ENCODE results near the gene COL4A5. TPM values are rescaled to one million over a fixed set of nuclear protein-coding genes. Genes with fewer than 3 reads are reported as not detected.
A peak's percentile ranks its signal among the peaks of the same experiment; 100 is the strongest.

Gene COL4A5
- total RNA-seq, 1 experiment from 2014 or later, result 29.4 TPM

DNA sequence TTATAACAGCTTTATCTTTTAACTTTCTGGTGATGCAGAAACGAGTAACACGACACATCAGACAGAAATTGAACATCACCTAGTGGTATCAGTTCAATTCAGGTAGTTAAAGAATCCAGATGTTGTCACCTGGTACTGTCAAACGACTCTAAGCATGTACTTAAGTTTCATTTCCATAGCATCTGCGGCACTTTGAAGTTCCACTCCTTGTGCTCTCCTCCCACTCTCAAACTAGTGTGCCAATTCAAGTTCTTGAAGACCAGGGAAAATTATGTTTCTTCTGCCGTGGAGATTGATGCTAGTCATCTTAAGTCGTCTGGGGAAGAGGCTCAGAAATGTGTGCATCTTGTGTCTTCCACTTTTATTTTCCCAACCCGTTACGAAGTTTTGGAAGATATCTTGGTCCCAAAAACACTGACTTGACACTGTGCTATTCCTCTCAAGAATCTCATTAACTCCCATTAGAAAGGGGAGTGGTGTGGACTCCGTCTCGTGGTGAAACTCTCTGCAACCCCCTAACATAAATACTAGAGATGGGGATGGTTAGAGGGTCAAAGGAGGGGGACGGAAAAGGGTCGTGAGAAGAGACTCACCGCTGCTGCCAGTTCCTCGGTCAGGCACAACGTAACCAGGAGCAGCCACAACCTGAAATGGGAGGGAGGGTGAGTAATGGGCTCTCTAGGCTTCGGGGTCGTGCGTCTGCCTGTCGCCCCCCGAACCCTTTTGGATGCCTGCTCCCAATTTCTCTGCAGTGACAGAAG lies 2.1 kb upstream of the COL4A5 start:
- ChIA-PET CTCF (no interaction called here), RAD21 (ENCODE audit: low non-redundant PET in 1 of 2, low total read pairs in 2 of 2, uncharacterized antibody in 2 of 2, unreplicated experiment in 2 of 2) (no interaction called here), POLR2A (no interaction called here)
- no peak overlapping the region for H3K4me2 ChIP-seq (ENCODE audit: low read length)
- no peaks in the 10 kb centered on the region for H3K9me2 ChIP-seq (ENCODE audit: insufficient read depth)
- H3K79me2 ChIP-seq (ENCODE audit: insufficient read depth, low read length), result peaks cover 19% of the 10 kb centered on the region
- H2AFZ ChIP-seq (ENCODE audit: low read depth, low read length, poor library complexity, severe bottlenecking), result no peak overlapping the region
- no peaks in the 10 kb centered on the region for H3K9me3 ChIP-seq (ENCODE audit: control insufficient read depth in 1 of 2, insufficient read depth in 1 of 2, low read depth in 1 of 2, low read length in 2 of 2)
- BruUV-seq (replicated peaks), result no TSS peak
- TF ChIP-seq ATF3 (IDR thresholded peaks at IDR 0.05) (no peak), SRF (IDR thresholded peaks at IDR 0.05; ENCODE audit: low read depth) (no peak)
- H3K9ac ChIP-seq (ENCODE audit: low read length), result no peak overlapping the region
- ATAC-seq, result no peak
- peaks cover 0 to 3% of the 10 kb centered on the region in 2 experiments; a peak in 1 of 4 replicates for H3K4me1 ChIP-seq (ENCODE audit: control insufficient read depth in 1 of 2, insufficient read depth in 2 of 2, low read length in 2 of 2)
- no peaks in the 10 kb centered on the region for H4K20me1 ChIP-seq (ENCODE audit: insufficient read depth)
- DNase-seq (ENCODE audit: low read depth, low spot score), result no peak
- H3K36me3 ChIP-seq (ENCODE audit: control insufficient read depth in 1 of 2, insufficient read depth in 2 of 2, low read length in 2 of 2), result no peaks in the 10 kb centered on the region
- intact Hi-C loops (cut with micrococcal nuclease), result no loop called here
- H3K27ac ChIP-seq (ENCODE audit: low read depth, low read length), result no peak overlapping the region
- H3K4me3 ChIP-seq (replicated peaks in 1 of 2; ENCODE audit: low read depth in 1 of 2, low read length in 2 of 2), result no peak overlapping the region
- no peaks in the 10 kb centered on the region for H3K27me3 ChIP-seq (ENCODE audit: insufficient read depth, low read length)

- DNase-seq (ENCODE audit: low read depth, low spot score) (no peak), ATAC-seq (no peak)
- no peaks in the 10 kb centered on the region for H4K20me1 ChIP-seq (ENCODE audit: insufficient read depth)
- H2AFZ ChIP-seq (ENCODE audit: low read depth, low read length, poor library complexity, severe bottlenecking), result peak within 1 kb of the TSS; percentile 54
- no peaks in the 10 kb centered on the region for H3K36me3 ChIP-seq (ENCODE audit: control insufficient read depth in 1 of 2, insufficient read depth in 2 of 2, low read length in 2 of 2)
- no TSS peak for BruUV-seq (replicated peaks)
- peak within 1 kb of the TSS; percentile 61 to 70 for H3K4me3 ChIP-seq (replicated peaks in 1 of 2; ENCODE audit: low read depth in 1 of 2, low read length in 2 of 2)
- peak within 1 kb of the TSS; percentile 45; the same call in 1 of the 2 replicates for H3K27ac ChIP-seq (ENCODE audit: low read depth, low read length)
- no peaks in the 10 kb centered on the region for H3K9me3 ChIP-seq (ENCODE audit: control insufficient read depth in 1 of 2, insufficient read depth in 1 of 2, low read depth in 1 of 2, low read length in 2 of 2)
- H3K4me2 ChIP-seq (ENCODE audit: low read length), result peak within 1 kb of the TSS; percentile 85
- H3K4me1 ChIP-seq (ENCODE audit: control insufficient read depth in 1 of 2, insufficient read depth in 2 of 2, low read length in 2 of 2), result peaks cover 0 to 3% of the 10 kb centered on the region in 2 experiments; a peak in 1 of 4 replicates
- ChIA-PET RAD21 (ENCODE audit: low non-redundant PET in 1 of 2, low total read pairs in 2 of 2, uncharacterized antibody in 2 of 2, unreplicated experiment in 2 of 2) (no interaction called here), CTCF (no interaction called here), POLR2A (no interaction called here)
- no peaks in the 10 kb centered on the region for H3K27me3 ChIP-seq (ENCODE audit: insufficient read depth, low read length)
- intact Hi-C loops (cut with micrococcal nuclease), result no loop called here
- peaks cover 24% of the 10 kb centered on the region for H3K79me2 ChIP-seq (ENCODE audit: insufficient read depth, low read length)
- H3K9me2 ChIP-seq (ENCODE audit: insufficient read depth), result no peaks in the 10 kb centered on the region
- peak within 1 kb of the TSS; percentile 69; the same call in 1 of the 2 replicates for H3K9ac ChIP-seq (ENCODE audit: low read length)
- no peak for TF ChIP-seq EZH2 (IDR thresholded peaks at IDR 0.05)
- TF ChIP-seq SP1 (IDR thresholded peaks at IDR 0.05; ENCODE audit: low read depth), result no peak
- TF ChIP-seq TCF7L2 (IDR thresholded peaks at IDR 0.05; ENCODE audit: borderline replicate concordance, extremely low read depth, insufficient read depth, insufficient read length), result no peak
- TF ChIP-seq YY1 (IDR thresholded peaks at IDR 0.05; ENCODE audit: extremely low read depth, insufficient replicate concordance, low read depth, low read length), result no peak
- no peak for TF ChIP-seq CBX3 (IDR thresholded peaks at IDR 0.05; ENCODE audit: low read depth)
- TF ChIP-seq, protein P1, sequence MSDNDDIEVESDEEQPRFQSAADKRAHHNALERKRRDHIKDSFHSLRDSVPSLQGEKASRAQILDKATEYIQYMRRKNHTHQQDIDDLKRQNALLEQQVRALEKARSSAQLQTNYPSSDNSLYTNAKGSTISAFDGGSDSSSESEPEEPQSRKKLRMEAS (IDR thresholded peaks at IDR 0.05), result no peak
- TF ChIP-seq ATF3 (IDR thresholded peaks at IDR 0.05), result no peak
- TF ChIP-seq FOSL1 (IDR thresholded peaks at IDR 0.05; ENCODE audit: low read depth), result no peak
- no peak for TF ChIP-seq EZH2phosphoT487 (IDR thresholded peaks at IDR 0.05; ENCODE audit: borderline replicate concordance)
- TF ChIP-seq ZNF274 (IDR thresholded peaks at IDR 0.05; ENCODE audit: low read depth, low read length), result no peak
- no peak for TF ChIP-seq SIN3A (IDR thresholded peaks at IDR 0.05; ENCODE audit: low read depth)
- no peak for TF ChIP-seq CEBPB (IDR thresholded peaks at IDR 0.05; ENCODE audit: low read depth)
- TF ChIP-seq ZFX (IDR thresholded peaks at IDR 0.05), result no peak
- TF ChIP-seq RAD21 (IDR thresholded peaks at IDR 0.05; ENCODE audit: low read depth), result no peak
- no peak for TF ChIP-seq SRF (IDR thresholded peaks at IDR 0.05; ENCODE audit: low read depth)
- no peak for TF ChIP-seq POLR2AphosphoS5 (IDR thresholded peaks at IDR 0.05; ENCODE audit: low read depth, low read length)
- no peak for TF ChIP-seq JUND (IDR thresholded peaks at IDR 0.05)
- TF ChIP-seq, protein P2, sequence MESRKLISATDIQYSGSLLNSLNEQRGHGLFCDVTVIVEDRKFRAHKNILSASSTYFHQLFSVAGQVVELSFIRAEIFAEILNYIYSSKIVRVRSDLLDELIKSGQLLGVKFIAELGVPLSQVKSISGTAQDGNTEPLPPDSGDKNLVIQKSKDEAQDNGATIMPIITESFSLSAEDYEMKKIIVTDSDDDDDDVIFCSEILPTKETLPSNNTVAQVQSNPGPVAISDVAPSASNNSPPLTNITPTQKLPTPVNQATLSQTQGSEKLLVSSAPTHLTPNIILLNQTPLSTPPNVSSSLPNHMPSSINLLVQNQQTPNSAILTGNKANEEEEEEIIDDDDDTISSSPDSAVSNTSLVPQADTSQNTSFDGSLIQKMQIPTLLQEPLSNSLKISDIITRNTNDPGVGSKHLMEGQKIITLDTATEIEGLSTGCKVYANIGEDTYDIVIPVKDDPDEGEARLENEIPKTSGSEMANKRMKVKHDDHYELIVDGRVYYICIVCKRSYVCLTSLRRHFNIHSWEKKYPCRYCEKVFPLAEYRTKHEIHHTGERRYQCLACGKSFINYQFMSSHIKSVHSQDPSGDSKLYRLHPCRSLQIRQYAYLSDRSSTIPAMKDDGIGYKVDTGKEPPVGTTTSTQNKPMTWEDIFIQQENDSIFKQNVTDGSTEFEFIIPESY (IDR thresholded peaks at IDR 0.05; ENCODE audit: extremely low read depth, insufficient replicate concordance, low read length), result no peak
- no peak for TF ChIP-seq EGR1 (IDR thresholded peaks at IDR 0.05; ENCODE audit: low read depth)
Observed at GRCh38 chrX:108438110-108438623, 1.5 kb upstream of the COL4A5 start, which contains the start of gene COL4A6. TSS of gene COL4A6 (minus strand) at chrX:108438422. CDS start at chrX:108438196, 226 bp downstream.
